Astrocyte (in vitro differentiated cells and primary cell): ENCODE data around the gene TOP3B. TPM values are rescaled to one million over a fixed set of nuclear protein-coding genes. Genes with fewer than 3 reads are reported as not detected.
A peak's percentile ranks its signal among the peaks of the same experiment; 100 is the strongest.

Experiments used
- DNase-seq: peaks from one replicate; pipeline ENCODE4 v3.0.0-alpha.2; 2010; ENCODE audit warnings: low read depth
- FAIRE-seq: peaks from 2 replicates; lab custom pipeline; 2011; peaks lifted over from hg19 to GRCh38; lab: Jason Lieb, UNC
- H2AFZ ChIP-seq: 2 replicates; pipeline ENCODE4 v1.6.0; 2012; ENCODE audit warnings: low read depth, low read length, inconsistent platforms
- H3K27ac ChIP-seq: 2 replicates; pipeline ENCODE4 v1.5.1; 2011; ENCODE audit warnings: low read depth, low read length, inconsistent platforms
- H3K27me3 ChIP-seq: 2 replicates; pipeline ENCODE4 v1.6.0; 2011; ENCODE audit warnings: low read length, inconsistent platforms; ENCODE audit not compliant: insufficient read depth
- H3K36me3 ChIP-seq: 2 replicates; pipeline ENCODE4 v1.5.1; 2011; ENCODE audit warnings: low read length, inconsistent platforms; ENCODE audit not compliant: insufficient read depth
- H3K4me1 ChIP-seq: 2 replicates; pipeline ENCODE4 v1.5.1; 2011; ENCODE audit warnings: low read length, inconsistent platforms; ENCODE audit not compliant: insufficient read depth
- H3K4me2 ChIP-seq: 2 replicates; pipeline ENCODE4 v1.6.0; 2012; ENCODE audit warnings: low read length, inconsistent platforms
- H3K4me3 ChIP-seq: 2 replicates; pipeline ENCODE4 v1.5.1; 2011; ENCODE audit warnings: low read depth, mild to moderate bottlenecking, low read length, inconsistent platforms; ENCODE audit not compliant: insufficient read depth
- H3K79me2 ChIP-seq: 2 replicates; pipeline ENCODE4 v1.6.0; 2012; ENCODE audit warnings: mild to moderate bottlenecking, low read length, inconsistent platforms; ENCODE audit not compliant: insufficient read depth
- H3K9ac ChIP-seq: 2 replicates; pipeline ENCODE4 v1.6.0; 2012; ENCODE audit warnings: mild to moderate bottlenecking, low read length, inconsistent platforms
- H3K9me3 ChIP-seq: 2 replicates; pipeline ENCODE4 v1.5.1; 2012; ENCODE audit warnings: low read depth, mild to moderate bottlenecking, low read length, inconsistent platforms; ENCODE audit not compliant: insufficient read depth
- H4K20me1 ChIP-seq: 2 replicates; pipeline ENCODE4 v1.6.0; 2012; ENCODE audit warnings: low read length, inconsistent platforms; ENCODE audit not compliant: insufficient read depth
- H3K27ac Mint-ChIP-seq: one replicate; pipeline ENCODE4 v1.8.0; 2021; ENCODE audit warnings: mild to moderate bottlenecking, mixed read lengths; ENCODE audit not compliant: unreplicated experiment
- H3K27me3 Mint-ChIP-seq: one replicate; pipeline ENCODE4 v1.8.0; 2021; ENCODE audit warnings: low read depth, mixed read lengths; ENCODE audit not compliant: unreplicated experiment
- H3K36me3 Mint-ChIP-seq: one replicate; pipeline ENCODE4 v1.8.0; 2021; ENCODE audit warnings: low read depth, mixed read lengths; ENCODE audit not compliant: unreplicated experiment
- H3K4me1 Mint-ChIP-seq: one replicate; pipeline ENCODE4 v1.8.0; 2021; ENCODE audit warnings: low read depth, mixed read lengths; ENCODE audit not compliant: unreplicated experiment
- H3K4me3 Mint-ChIP-seq: one replicate; pipeline ENCODE4 v1.8.0; 2021; ENCODE audit warnings: mild to moderate bottlenecking, moderate library complexity, mixed read lengths; ENCODE audit not compliant: unreplicated experiment
- H3K9me3 Mint-ChIP-seq: one replicate; pipeline ENCODE4 v1.8.0; 2021; ENCODE audit warnings: mild to moderate bottlenecking, mixed read lengths; ENCODE audit not compliant: unreplicated experiment
- CTCF ChIP-seq: IDR thresholded peaks from 2 replicates; pipeline ENCODE4 v1.5.1; 2011; ENCODE audit warnings: low read depth, mild to moderate bottlenecking, inconsistent platforms, low read length, moderate library complexity; ENCODE audit not compliant: insufficient read depth
- EZH2 ChIP-seq: IDR thresholded peaks from 2 replicates; pipeline ENCODE4 v1.6.1; 2012; ENCODE audit warnings: mild to moderate bottlenecking, low read length, inconsistent platforms; ENCODE audit not compliant: insufficient read depth
- total RNA-seq: library from RNA; stranded (reverse); gene quantifications from 2 replicates; pipeline ENCODE4 v1.2.1, GENCODE V29; 2021

Gene TOP3B
- total RNA-seq, 1 donor from 2014 or later: 37.3 TPM

- Histone ChIP-seq H3K36me3 (peaks cover 34% of the 10 kb centered on the region), H3K27me3 (no peaks in the 10 kb centered on the region)
Measured at GRCh38 chr22:21972293-21972779, 10.3 kb downstream of the TOP3B start.

DNA sequence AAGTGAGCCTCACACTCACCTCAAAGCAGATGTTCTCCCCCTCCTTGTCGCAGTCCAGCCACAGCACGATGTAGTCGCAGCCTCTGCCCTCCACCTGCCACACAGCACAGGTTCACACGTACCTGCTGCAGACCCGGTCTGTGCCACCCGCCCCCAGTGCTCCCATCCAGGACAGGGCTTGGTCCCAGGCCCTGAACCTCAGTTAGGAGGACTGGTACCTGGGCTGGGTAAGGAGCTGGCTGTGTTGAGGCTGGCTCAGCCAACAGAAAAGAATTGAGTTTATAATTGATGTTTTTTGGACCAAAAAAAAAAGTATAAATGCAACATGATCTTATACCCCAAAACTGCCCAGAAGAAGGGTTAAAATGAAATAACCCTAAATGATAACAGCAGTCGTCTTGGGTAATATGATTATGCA lies 10.7 kb downstream of the TOP3B start:
- no peak for FAIRE-seq
- no peaks in the 10 kb centered on the region for H3K27me3 Mint-ChIP-seq

More at GRCh38 chr22:21972293-21972779, 10.3 kb downstream of the TOP3B start:
- Mint-ChIP-seq H3K27ac (no peak overlapping the region), H3K36me3 (peaks cover 20% of the 10 kb centered on the region), H3K9me3 (no peaks in the 10 kb centered on the region), H3K4me1 (peaks cover 2% of the 10 kb centered on the region), H3K4me3 (no peak overlapping the region), H3K27me3 (no peaks in the 10 kb centered on the region)
- no peak for TF ChIP-seq EZH2
- TF ChIP-seq CTCF: peak; percentile 72
- no peak overlapping the region for H3K4me3 ChIP-seq
- DNase-seq (no peak), FAIRE-seq (no peak)
- H3K79me2 ChIP-seq: peaks cover 14% of the 10 kb centered on the region
- H2AFZ ChIP-seq: no peak overlapping the region
- no peaks in the 10 kb centered on the region for H3K4me1 ChIP-seq
- no peak overlapping the region for H3K27ac ChIP-seq
- H3K9ac ChIP-seq: no peak overlapping the region
- peaks cover 53% of the 10 kb centered on the region for H4K20me1 ChIP-seq
- no peak overlapping the region for H3K4me2 ChIP-seq
- no peaks in the 10 kb centered on the region for H3K9me3 ChIP-seq

More for the DNA sequence above, 10.7 kb downstream of the TOP3B start:
- Histone ChIP-seq H4K20me1 (peaks cover 49% of the 10 kb centered on the region), H3K4me1 (no peaks in the 10 kb centered on the region), H3K27ac (no peak overlapping the region), H3K4me2 (no peak overlapping the region), H3K79me2 (peaks cover 12% of the 10 kb centered on the region), H3K4me3 (no peak overlapping the region), H3K36me3 (peaks cover 38% of the 10 kb centered on the region), H3K9ac (no peak overlapping the region), H2AFZ (no peak overlapping the region), H3K9me3 (no peaks in the 10 kb centered on the region), H3K27me3 (no peaks in the 10 kb centered on the region)
- DNase-seq: no peak
- Mint-ChIP-seq H3K4me1 (peaks cover 2% of the 10 kb centered on the region), H3K36me3 (peaks cover 24% of the 10 kb centered on the region), H3K4me3 (no peak overlapping the region), H3K9me3 (no peaks in the 10 kb centered on the region), H3K27ac (no peak overlapping the region)
- TF ChIP-seq EZH2 (no peak), CTCF (no peak)
